GM21360 (cell line): ENCODE data around the gene LAMTOR1.
"Not testable (repeated sequence)": the region's sequence is repeated elsewhere in the genome, so short reads cannot be mapped to it uniquely, and the experiment has no call there.

Source experiments
- ATAC-seq: cut with Tn5 transposase; IDR thresholded peaks from one replicate; pipeline ENCODE4 v1.9.1; 2021; ENCODE audit warnings: mild to moderate bottlenecking, moderate library complexity; ENCODE audit not compliant: unreplicated experiment

The LAMTOR1 gene

GRCh38 chr11:72102946-72103753 is at the start of gene LAMTOR1:
TSS of gene LAMTOR1 (minus strand) at chr11:72103297. CDS start at chr11:72103224, 73 bp downstream.
- peak; percentile 82 for ATAC-seq

GRCh38 chr11:72150882-72151281 is 47.8 kb upstream of the LAMTOR1 start:
- no peak for ATAC-seq

DNA sequence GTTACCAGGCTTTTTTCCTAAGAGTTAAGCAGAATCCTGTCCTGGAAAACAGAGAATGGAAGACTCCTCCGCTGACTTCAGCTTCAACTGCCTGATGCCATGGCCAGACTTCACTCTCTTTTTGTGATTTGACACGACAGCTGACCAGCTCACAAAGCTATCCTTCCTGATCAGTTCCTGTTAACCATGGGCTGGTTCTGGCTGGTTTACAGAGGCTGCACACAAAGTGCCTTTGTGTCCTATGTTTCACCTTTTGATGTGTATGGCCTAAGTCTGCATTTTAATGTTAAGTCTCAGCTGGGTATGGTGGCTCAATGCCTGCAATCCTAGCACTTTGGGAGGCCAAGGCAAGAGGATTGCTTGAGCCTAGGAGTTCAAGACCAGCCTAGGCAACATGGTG is 43.5 kb upstream of the LAMTOR1 start:
- no peak for ATAC-seq

DNA sequence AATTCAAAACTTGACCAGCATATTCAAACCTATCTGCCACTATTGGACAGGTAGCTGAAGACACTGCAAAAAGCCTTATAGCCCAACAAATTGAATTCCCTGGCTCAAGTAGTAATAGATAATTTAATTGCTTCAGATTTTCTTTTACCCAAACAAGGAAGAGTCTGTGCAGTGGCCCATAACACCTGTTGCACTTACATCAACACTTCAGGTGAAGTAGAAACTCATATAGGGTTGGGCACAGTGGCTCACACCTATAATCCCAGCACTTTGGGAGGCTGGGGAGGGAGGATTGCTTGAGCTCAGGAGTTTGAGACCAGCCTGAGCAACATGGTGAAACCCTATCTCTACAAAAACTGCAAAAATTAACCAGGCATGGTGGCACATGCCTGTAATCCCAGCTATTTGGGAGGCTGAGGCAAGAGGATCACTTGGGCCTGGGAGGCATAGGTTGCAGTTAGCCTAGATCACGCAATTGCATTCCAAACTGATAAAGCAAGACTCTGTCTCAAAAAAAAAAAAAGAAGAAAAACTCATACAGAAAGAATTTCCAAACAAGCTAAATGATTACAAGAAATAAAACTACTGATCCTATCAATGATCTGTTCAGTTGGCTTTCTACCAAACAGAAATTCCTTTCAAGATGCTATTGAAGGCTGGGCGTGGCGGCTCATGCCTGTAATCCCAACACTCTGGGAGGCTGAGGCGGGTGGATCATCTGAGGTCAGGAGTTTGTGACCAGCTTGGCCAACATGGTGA is 41.9 kb upstream of the LAMTOR1 start:
- ATAC-seq = no peak

GRCh38 chr11:72142543-72142942 is 39.4 kb upstream of the LAMTOR1 start:
- not testable (repeated sequence) for ATAC-seq

DNA sequence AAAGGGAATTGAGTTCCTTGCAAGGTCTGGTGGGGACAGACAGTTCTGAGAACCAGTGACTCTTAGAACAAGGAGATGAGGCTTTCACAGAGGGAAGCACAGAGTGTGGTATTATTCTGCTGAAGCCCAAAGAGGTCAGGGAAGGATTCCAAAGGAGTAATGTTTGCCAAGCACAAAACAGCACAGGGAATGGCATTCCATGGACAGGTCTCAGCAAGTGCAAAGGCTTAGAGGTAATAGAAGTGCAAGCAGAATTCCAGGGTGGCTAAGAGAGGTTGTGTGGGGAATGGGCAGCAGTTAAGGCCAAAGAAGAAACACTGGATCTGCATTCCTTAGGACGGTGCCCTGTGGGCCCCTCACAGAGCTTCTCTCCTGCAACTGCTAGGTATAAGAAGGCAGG is 39.0 kb upstream of the LAMTOR1 start:
- not testable (repeated sequence) for ATAC-seq

DNA sequence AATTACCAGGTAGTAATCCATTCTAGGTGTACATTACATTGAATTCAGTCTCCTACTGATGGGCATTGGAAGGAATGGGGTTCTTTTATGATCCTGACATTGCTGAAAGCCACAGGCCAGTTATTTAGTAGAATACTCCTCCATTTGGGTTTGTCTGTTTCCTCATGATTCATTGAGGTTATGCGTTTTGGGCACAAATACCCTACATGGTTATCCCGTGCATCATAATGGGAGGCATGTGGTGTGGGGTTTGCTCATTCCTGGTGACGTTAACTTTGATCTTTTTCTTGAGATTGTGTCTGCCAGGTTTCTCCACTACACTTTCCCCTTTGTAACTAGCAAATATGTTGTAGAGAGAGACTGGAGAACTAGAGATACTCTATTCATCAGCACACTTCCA is 38.0 kb upstream of the LAMTOR1 start:
- no peak for ATAC-seq

DNA sequence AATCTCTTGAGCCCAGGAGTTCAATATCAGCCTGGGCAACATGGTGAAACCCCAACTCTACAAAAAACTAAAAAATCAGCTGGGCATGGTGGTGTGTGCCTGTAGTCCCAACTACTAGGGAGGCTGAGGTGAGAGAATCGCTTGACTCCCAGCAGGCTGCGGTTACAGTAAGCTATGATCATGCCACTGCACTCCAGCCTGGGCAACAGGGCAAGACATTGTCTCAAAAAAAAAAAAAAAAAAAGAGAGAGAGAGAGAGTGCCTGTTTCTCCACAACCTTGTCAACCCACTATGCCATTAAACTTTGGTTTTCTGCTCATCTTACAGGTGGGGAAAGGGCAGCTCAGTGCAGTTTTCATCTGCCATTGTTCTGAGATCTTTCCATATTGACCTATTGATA is 37.6 kb upstream of the LAMTOR1 start:
- no peak for ATAC-seq

- no peak for ATAC-seq
Measured at GRCh38 chr11:72139500-72139899, 36.4 kb upstream of the LAMTOR1 start.

GRCh38 chr11:72138821-72139390 is 35.8 kb upstream of the LAMTOR1 start:
- ATAC-seq = no peak

DNA sequence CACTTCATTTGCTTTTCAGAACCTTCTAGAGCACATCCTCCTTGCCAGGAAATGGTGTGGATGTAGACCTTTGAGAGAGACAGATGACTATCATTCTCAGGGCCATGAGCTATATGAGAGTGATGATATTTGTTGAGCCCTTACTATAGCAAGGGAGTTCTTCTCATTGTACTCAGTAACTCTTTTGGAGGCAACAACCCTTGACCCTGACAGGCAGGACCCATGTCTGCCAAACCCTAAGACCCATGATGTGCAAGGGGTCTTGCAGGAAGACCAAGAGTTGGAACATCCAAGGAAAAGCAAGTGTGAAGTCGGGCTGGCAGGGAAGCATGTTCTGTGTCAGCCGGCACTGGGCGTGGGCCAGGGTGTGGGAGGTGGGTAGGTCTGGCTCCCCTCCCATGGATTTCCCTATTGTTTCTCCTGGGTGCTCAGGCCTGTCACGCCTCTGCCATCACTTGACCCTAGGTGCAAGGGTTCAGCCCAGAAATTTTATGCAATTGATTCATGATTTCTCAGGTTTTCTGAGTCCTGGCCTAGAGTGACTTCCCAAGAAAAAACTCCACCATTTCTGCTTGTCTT is 33.7 kb upstream of the LAMTOR1 start:
- ATAC-seq = no peak

GRCh38 chr11:72135891-72136683 is 33.0 kb upstream of the LAMTOR1 start:
- ATAC-seq = no peak

GRCh38 chr11:72135473-72135872 is 32.4 kb upstream of the LAMTOR1 start, which contains the start of gene FOLR3:
TSS of gene FOLR3 (plus strand) at chr11:72135725. CDS start at chr11:72135953, 228 bp downstream.
- not testable (repeated sequence) for ATAC-seq

GRCh38 chr11:72132646-72133045 is 29.5 kb upstream of the LAMTOR1 start:
- no peak for ATAC-seq

DNA sequence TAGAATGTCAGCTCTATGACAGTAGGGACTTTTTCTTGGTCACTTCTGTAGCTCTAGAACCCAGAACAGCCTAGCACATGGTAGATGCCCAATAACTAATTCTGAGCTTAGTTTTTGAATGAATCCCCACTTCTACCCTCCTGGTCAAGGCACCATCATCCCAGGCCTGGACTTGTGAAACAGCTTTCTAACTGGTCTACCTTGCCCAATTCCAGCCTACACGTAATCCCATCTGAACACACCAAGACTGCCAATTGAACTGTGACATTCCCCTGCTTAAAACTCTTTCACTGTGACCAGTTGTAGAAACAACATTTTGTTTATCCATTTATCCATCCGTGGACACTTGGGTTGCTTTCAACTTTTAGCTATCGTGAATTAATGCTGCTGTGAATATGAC is 26.3 kb upstream of the LAMTOR1 start:
- ATAC-seq = no peak

DNA sequence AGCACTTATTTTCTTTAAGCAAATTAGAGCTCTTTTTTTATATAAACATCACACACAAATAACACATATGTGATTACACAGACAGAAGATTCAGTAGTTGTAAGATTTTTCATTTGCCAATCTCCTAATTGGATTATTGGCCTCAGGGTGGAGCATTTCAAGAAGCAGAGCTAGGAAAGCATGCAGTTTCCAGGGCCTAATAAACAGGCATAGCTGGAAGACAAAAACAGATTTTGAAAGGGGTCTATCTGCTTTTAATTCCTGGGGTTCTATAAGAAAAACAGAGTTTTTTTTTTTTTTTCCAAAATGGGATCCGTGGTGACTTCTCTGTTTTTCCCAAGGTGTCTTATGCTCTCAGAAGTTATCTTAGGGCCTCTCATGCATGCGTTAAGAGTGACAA is 24.8 kb upstream of the LAMTOR1 start:
- ATAC-seq = no peak

- ATAC-seq = no peak
Measured at GRCh38 chr11:72125956-72126355, 22.9 kb upstream of the LAMTOR1 start.

DNA sequence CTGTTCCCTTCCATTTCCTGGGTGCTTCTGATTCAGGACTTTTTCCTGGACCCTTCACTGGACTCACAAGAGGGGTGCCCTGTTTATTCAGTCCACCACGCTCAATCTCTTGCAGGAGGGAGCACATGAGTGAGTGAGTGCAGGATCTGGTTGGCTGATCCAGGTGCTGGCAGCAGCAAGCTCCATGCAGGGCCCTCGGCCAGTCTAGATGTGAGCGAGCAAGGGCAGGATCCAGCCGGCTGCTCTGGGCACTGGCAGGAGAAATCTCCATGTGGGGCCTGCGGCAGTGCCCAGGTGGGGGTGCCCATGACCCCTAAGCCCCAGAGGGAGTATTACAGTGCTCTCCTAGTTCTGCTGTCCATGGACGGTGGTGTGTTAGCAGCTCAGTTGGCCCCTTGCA is 20.9 kb upstream of the LAMTOR1 start:
- ATAC-seq = no peak

GRCh38 chr11:72123117-72123653 is 20.1 kb upstream of the LAMTOR1 start:
- no peak for ATAC-seq

- no peak for ATAC-seq
Measured at GRCh38 chr11:72122607-72123006, 19.5 kb upstream of the LAMTOR1 start.
